ENCODE measurements around the gene GRIN2A.

The GRIN2A gene

DNA sequence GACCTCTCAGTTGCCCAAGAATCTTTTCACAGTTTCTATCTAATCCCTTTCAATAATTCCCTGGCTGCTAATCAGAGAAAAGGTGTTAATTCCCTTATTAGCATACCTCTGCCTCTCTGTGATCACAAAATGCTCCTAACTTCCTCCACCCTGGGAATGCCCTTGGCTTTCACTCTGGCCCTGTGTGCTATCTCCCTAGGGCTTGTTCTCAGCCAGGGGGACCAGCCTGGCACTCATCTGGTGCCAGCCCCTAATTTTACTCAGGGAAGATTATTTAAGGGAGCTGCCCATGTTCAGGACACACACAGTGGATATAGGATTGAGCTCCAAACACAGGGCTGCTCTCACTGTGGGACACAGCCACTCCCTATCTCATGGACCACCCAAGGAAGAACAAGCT, 225.2 kb downstream of the GRIN2A start:
- DNase-seq: no peak

DNA sequence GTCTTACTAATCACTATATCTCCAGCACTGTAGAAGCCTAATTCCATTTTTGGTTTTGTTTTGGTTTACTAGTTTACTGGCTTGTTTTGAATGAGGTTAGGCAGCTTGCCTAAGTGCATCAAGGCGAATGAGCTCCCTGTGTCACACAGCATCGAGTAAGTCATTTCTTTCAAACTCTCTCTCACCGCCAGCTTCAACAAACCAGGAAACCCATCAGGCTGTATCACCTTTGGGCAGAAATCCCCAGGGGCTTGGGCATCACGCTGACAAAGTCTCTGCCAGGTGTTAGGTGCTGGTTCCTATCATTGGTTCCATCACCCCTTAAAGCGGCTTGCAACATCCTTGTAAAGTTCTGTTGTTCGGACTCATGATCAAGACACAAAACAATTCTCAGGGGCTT, 226.6 kb downstream of the GRIN2A start:
- no peak for DNase-seq

DNA sequence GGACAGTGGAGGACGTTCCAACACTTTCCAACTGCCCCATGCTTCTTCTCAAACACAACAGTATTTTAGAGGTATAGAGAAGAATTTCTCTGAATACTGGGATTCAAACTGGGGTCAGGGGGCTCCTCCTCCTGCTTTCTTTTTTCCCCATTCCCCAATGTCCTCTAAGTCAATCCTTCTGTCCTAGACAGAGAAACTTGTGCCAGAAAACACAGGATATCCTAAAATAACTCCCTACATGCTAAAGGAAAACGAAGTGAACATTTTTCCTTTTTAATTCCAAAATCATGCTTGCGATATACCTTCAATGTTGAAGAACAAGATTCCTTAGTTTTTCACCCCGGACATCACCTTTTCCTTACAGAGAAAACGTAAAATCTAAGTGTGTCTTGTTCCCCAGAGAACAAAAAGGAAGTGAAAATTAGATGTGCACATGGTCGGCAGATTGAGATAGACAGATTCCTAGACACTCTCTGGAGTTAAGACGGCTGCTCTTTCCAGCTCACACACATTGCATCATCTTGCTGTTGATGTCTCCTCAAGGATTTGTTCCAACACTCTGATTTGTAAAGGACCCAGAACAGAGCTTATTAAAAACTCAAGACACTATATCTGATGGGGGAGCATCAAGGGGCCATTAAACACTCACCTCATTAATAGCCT, 228.2 kb downstream of the GRIN2A start:
- DNase-seq: no peak

- no peak for DNase-seq
These were observed 231.6 kb downstream of the GRIN2A start for GRCh38 chr16:9950658-9951057.

GRCh38 chr16:9949396-9949795, 232.8 kb downstream of the GRIN2A start:
- DNase-seq: no peak

- DNase-seq: no peak
These were observed 233.3 kb downstream of the GRIN2A start for GRCh38 chr16:9948933-9949332.

DNA sequence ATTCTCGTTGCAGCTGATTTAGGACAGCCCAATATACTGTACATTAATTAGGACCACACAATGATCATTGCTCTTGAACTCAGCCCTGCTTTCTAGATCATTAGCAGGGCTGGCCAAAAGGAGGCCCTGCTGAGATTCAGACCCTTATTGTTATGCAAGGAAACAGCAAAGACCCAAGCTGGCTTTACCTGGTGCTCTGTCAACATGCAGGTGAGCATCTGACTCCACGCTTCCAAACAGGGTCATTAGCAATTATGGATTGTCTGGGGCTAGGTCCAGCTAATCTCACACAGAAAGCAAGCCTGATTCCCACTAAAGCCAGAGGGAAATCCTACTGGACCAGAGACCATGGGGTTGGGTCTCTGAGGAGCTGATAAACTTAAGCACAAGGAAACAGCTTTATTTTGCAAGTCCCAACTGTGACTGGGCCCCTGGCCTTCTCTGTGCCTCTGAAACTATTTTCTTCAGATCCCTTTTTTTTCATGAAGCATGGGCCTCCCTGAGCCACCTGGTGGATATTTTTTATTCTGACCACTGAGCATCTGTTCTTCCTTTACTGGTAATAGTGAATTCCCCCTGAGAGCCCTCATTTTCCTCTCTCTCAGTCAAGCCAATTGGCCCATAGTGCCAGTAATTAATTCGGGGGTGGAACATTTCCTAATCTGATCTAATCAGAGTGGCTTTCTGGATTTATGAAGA, 236.1 kb downstream of the GRIN2A start:
- no peak for DNase-seq

DNA sequence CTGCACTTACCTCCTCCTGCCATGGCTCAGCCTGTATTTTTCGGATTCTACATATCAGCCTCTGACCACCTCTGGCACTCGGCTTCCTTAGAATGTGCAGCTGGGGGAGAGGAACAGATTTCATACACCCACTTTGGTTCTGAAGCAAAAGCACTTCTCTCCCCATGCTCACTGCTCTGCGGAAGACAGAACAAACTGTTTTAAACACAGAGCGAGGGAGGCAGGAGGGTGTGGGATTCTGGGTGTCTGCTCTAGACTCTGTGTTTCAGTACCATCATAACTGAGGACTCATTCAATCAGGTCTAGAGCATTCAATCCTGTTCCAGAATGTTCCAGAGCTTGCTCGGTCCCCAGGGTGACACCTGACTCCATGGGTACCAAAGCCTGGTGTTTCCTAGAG, 239.1 kb downstream of the GRIN2A start:
- DNase-seq: no peak

GRCh38 chr16:9941245-9941644, 241.0 kb downstream of the GRIN2A start:
- no peak for DNase-seq

DNA sequence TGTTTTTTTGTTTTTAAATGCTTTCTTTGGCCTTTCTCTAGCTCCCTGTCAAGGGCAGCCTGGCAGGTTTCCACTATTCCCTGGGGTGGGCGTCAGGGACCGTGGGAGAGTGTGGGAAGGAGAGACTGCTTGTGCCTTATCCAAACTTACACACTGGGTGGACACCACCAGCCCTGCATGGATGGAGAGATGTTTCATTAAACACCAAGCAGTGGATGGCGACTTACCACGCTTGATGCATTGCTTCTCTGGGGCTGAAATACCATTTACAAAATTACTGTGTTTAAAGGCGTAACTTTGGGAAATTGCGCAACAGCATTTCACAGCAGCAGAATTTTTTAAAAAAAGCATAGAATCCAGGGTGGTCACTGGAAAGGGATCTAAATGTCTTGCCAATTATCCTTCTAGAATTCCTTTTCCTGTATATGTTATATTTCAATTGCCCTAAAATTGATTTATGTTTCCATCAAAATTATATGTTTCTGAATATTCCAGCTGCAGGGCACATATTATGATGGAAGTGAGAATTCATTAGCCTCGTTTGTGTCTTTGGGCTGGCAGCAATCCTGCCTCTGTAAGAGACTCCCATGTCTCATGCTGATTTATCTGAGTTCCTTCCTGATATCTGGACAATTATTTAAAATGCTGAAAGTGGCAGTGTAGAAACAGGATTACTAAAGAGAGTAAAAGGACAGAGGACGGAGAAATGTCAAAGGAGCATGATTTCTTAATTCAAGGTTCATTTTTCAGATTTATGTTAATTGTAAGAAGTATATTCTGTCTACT, 247.3 kb downstream of the GRIN2A start:
- DNase-seq: no peak

DNA sequence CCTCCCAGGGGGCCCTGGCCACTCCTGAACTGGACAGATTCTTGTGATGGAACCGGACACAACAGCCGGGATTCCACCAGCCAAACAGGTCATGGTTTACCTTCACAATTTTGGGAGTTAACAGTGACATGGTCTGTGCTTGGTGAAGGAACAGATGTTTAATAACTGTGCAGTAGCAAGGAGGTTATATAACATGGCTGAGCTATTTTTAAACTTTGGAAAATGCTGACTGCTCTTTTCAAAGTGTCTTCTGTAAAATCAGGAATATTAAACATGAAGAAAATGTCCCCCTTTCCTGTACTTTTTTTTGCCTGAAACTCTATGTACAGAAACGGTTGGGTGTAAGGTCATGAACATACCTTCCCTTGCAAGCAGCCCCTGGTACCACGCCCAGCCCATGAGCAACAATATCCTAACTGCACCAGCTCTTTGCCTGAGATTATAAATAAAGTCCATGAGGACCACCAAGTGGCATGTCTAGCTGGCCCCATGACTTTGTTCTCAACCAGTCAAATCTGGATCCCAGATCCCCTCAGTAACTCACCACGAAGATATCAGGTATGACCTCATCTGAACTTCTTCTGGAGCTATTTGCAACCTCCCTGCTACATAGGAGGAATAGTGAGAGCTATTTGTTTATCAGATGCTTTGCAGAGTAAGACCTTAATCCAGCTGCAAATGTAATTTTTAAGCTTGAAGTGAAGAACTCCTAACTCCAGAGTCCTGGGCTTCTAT, 249.1 kb downstream of the GRIN2A start:
- DNase-seq: no peak

DNA sequence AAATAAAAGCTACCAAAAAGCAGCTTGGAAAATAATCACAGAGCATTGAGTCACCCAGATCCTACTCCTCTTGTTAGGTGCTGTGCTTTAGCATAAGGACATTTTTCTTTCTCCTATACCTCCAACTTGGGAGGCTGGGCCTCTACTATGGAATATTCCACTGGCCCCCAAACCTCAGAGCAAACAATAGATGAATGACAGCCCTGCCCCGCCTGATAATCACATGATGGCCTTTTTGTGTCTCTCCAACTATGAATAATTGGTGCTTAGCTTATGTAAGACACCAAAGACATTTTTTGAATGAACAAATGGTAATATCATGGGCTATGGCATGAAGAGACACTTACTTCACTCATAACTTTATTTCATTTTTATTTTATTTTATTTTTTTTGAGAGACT, 250.2 kb downstream of the GRIN2A start:
- no peak for DNase-seq

DNA sequence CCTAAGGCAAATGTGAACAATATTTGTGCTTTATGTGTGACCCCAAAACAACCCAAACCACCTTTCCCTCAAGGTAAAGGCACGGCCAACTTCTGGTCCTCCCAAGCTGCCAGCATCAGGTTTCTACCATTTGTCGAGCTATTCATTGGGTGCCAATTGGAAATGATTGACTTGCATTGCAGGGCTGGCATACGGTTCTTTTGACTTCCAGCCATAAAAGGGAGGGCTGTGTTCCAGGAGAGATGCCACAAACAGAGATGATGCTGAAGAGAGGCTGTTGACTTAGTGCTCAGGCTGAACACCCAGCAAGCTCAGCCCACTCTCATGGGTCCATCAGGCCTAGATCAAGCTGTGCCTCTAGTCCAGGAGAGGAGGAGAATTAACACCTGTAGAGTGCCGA, 252.4 kb downstream of the GRIN2A start:
- no peak for DNase-seq

DNA sequence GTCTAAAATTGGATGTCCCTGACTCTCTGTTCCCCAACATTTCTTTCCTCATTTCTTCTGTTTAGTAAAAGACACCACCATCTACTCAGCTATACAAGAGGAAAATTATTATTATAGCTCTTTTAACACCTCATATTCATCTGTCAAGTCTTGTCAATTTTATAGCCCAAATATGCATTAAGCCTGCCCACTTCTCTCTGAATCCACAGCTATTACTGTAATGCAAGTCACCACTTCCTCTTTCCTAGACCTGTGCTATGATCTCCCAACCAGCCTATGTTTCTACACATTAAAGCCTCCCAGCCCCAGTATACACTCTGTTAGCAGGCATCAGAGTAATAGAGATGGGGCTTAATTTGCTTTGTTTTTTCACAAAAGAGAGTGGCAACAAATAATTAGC, 252.9 kb downstream of the GRIN2A start:
- no peak for DNase-seq

GRCh38 chr16:9922441-9922840, 259.8 kb downstream of the GRIN2A start:
- DNase-seq: no peak

DNA sequence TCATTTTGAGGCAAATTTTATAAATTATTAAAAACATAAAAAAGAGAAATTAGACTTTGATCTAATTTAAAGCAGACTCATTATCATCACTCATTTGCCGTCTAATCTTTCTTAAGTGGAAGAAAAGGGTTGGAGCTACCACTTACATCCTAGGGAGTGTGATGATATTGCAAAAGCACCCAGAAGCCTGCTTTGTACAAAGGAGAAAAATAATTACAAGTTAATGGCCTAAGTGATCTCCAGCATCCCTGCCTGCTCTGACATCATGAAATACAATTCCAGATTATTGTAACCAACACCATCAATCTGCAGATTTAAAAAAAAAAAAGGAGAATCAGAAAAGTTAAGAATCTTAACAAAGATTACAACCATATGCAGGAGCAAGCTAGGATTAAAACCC, 260.2 kb downstream of the GRIN2A start:
- DNase-seq: no peak

GRCh38 chr16:9919460-9919859, 262.8 kb downstream of the GRIN2A start:
- DNase-seq: no peak

DNA sequence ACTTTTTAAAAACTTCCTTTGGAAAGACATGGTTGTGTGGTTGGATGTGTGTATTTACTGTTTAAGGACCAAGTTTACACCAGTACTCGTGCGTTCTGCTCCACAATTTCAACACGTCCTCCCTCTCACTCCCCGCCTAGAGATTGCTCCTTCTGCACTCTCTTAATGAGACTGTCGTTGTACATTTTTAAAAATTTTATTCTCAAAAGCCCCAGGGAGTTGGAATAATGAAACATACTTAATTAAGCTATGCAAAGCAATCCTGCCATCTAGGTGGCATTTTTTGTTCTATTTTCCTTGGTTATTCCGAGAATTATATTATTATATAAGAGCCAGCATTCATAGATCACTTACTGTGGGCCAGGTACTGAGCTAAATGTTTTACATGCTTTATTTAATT, 264.5 kb downstream of the GRIN2A start:
- no peak for DNase-seq

- no peak for DNase-seq
These were observed 268.5 kb downstream of the GRIN2A start for GRCh38 chr16:9913604-9914326.

GRCh38 chr16:9911989-9912388, 270.2 kb downstream of the GRIN2A start:
- no peak for DNase-seq

- no peak for DNase-seq
These were observed 271.0 kb downstream of the GRIN2A start for GRCh38 chr16:9911231-9911630.

DNA sequence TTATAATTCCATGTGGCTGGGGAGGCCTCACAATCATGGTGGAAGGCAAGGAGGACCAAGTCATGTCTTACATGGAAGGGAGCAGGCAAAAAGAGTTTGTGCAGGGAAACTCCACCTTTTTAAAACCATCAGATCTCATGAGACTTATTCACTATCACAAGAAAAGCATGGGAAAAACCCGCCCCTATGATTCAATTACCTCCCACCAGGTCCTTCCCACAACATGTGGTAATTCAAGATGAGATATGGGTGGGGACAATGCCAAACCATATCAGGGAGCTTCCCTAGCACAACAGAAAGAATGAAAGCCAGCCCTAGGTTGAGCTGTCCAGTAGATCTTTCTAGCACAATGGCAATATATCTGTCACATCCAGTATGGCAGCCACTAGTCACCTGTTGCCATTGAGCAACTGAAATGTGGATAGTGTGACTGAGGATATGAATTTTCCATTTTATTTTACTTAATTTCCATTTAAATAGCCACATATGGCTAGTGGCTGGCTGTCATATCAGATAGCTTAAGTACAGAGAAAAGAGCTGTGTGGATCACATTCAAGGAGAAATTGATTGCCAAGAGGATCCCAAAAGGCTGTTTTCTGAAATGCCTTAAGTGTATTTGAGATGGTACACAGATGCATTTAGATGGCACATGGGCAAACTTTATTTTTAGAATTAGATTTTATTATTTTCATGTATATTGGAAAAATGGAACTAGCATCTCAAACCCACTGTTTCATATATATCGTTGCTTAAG, 273.0 kb downstream of the GRIN2A start:
- peak; percentile 72 for DNase-seq

Measured in NCI-H226 (cell line).